Progenitor cell of endocrine pancreas (in vitro differentiated cells): Measurements from ENCODE around the gene EXO1. TPM values are rescaled to one million over a fixed set of nuclear protein-coding genes. Genes with fewer than 3 reads are reported as not detected.

Source experiments
- DNase-seq: peaks from one replicate; pipeline ENCODE4 v3.0.0; 2021; ENCODE audit warnings: low spot score; ENCODE audit not compliant: unreplicated experiment
- H3K27ac Mint-ChIP-seq: 2 replicates; pipeline ENCODE4 v1.8.0; 2021; ENCODE audit warnings: mild to moderate bottlenecking, moderate library complexity, mixed read lengths
- H3K27me3 Mint-ChIP-seq: 2 replicates; pipeline ENCODE4 v1.8.0; 2021; ENCODE audit warnings: mixed read lengths
- H3K36me3 Mint-ChIP-seq: 2 replicates; pipeline ENCODE4 v1.8.0; 2022; ENCODE audit warnings: mixed read lengths; ENCODE audit not compliant: insufficient read depth
- H3K4me1 Mint-ChIP-seq: 2 replicates; pipeline ENCODE4 v1.8.0; 2021; ENCODE audit warnings: low read depth, mixed read lengths
- H3K4me3 Mint-ChIP-seq: 2 replicates; pipeline ENCODE4 v1.8.0; 2021; ENCODE audit warnings: low read depth, mild to moderate bottlenecking, moderate library complexity, mixed read lengths
- H3K9me3 Mint-ChIP-seq: 2 replicates; pipeline ENCODE4 v1.8.0; 2021; ENCODE audit warnings: low read depth, mixed read lengths
- CTCF ChIP-seq: fragments of 200-600 bp; sonication (generic); IDR thresholded peaks from one replicate; pipeline ENCODE4 v1.5.0; 2021; ENCODE audit warnings: antibody characterized with exemption, mild to moderate bottlenecking; ENCODE audit not compliant: unreplicated experiment
- total RNA-seq: library from RNA; stranded (reverse); gene quantifications from 2 replicates; pipeline ENCODE4 v1.2.1, GENCODE V29; 2021

EXO1 gene
- total RNA-seq, 1 donor from 2014 or later: 12.5 TPM

GRCh38 chr1:241817956-241818612 lies 29.9 kb upstream of the EXO1 start:
- no peak overlapping the region for H3K27ac Mint-ChIP-seq
- no peaks in the 10 kb centered on the region for H3K4me1 Mint-ChIP-seq
- H3K36me3 Mint-ChIP-seq: no peaks in the 10 kb centered on the region
- no peak for TF ChIP-seq CTCF
- no peak overlapping the region for H3K4me3 Mint-ChIP-seq
- no peaks in the 10 kb centered on the region for H3K9me3 Mint-ChIP-seq
- DNase-seq: no peak
- peaks cover 16% of the 10 kb centered on the region for H3K27me3 Mint-ChIP-seq

- TF ChIP-seq CTCF: no peak
- no peaks in the 10 kb centered on the region for H3K9me3 Mint-ChIP-seq
- H3K27ac Mint-ChIP-seq: no peak overlapping the region
- no peak for DNase-seq
- H3K27me3 Mint-ChIP-seq: peaks cover 22% of the 10 kb centered on the region
- H3K4me1 Mint-ChIP-seq: no peaks in the 10 kb centered on the region
- H3K4me3 Mint-ChIP-seq: no peak overlapping the region
- no peaks in the 10 kb centered on the region for H3K36me3 Mint-ChIP-seq
Observed at GRCh38 chr1:241819340-241819866, 28.6 kb upstream of the EXO1 start.

- TF ChIP-seq CTCF: no peak
- H3K9me3 Mint-ChIP-seq: no peaks in the 10 kb centered on the region
- H3K27me3 Mint-ChIP-seq: peaks cover 26% of the 10 kb centered on the region
- no peaks in the 10 kb centered on the region for H3K4me1 Mint-ChIP-seq
- H3K36me3 Mint-ChIP-seq: no peaks in the 10 kb centered on the region
- no peak overlapping the region for H3K27ac Mint-ChIP-seq
- no peak for DNase-seq
- no peak overlapping the region for H3K4me3 Mint-ChIP-seq
Observed at GRCh38 chr1:241821363-241821762, 26.6 kb upstream of the EXO1 start.

- DNase-seq: no peak
- Mint-ChIP-seq H3K27me3 (peaks cover 19% of the 10 kb centered on the region), H3K4me3 (no peak overlapping the region), H3K9me3 (no peaks in the 10 kb centered on the region), H3K4me1 (no peaks in the 10 kb centered on the region), H3K36me3 (no peaks in the 10 kb centered on the region), H3K27ac (no peak overlapping the region)
- no peak for TF ChIP-seq CTCF
Observed at GRCh38 chr1:241822846-241823245, 25.2 kb upstream of the EXO1 start.

GRCh38 chr1:241823925-241824324 lies 24.1 kb upstream of the EXO1 start:
- H3K27ac Mint-ChIP-seq: no peak overlapping the region

More at GRCh38 chr1:241823925-241824324, 24.1 kb upstream of the EXO1 start:
- DNase-seq: no peak
- TF ChIP-seq CTCF: no peak
- H3K27me3 Mint-ChIP-seq: peaks cover 12% of the 10 kb centered on the region
- H3K36me3 Mint-ChIP-seq: no peaks in the 10 kb centered on the region
- no peaks in the 10 kb centered on the region for H3K9me3 Mint-ChIP-seq
- H3K4me1 Mint-ChIP-seq: peaks cover 3% of the 10 kb centered on the region
- no peak overlapping the region for H3K4me3 Mint-ChIP-seq
